Measurements from ENCODE around the gene AARS1.

Gene AARS1

DNA sequence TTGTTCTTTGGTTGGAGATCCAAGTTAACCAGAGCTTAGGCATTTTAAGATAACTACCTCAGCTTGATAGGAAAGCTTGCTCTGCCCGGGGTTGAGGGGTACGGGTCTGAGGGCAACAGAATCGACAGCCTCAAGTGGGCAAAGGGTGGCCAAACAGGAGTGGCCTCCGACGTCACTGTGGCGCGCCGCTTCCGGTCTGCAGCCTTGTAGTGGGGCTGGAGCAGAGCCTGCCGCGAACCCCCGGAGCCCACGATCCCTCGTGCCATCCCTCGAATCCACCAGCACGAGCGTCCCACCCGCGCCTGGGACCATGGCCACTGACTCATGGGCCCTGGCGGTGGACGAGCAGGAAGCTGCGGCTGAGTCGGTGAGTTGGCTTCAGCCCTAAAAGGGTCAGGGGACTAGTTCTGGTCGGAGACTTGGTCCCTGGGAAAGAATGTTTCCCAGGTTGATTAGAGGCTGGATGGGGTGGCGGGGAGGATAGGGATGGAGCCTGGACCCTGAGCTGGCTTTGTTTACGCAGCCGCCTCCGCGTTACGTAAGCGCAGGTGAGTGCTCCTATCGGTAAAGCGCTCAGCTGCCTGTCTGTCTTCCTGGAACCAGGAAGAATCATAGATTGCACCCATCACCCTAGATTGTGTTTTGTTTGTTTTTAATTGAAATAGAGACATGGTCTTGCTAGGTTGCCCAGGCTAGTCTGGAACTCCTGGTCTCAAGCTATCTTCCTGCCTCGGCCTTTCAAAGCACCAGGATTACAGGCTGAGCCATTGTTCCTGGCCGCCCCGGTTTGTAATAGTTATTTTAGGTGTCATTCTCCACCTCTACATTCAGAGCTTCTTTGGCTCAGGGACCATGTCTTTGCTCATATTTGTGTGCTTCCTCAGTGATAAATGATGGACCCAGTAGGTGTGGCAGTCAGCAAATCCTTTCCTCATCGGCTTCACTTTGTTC is 10.0 kb upstream of the AARS1 start, which contains the start of gene DDX19B (continued):
- TF ChIP-seq ZNF610 (tag by site-specific recombination; IDR thresholded peaks at IDR 0.05; ENCODE audit: borderline replicate concordance) (no peak), ZNF214 (tag by site-specific recombination; IDR thresholded peaks at IDR 0.05; ENCODE audit: borderline replicate concordance) (no peak), KLF7 (tag by site-specific recombination; IDR thresholded peaks at IDR 0.05; ENCODE audit: borderline replicate concordance) (no peak), ZFHX2 (tag by site-specific recombination; conservative IDR thresholded peaks at IDR 0.05) (no peak), KLF8 (tag by site-specific recombination; IDR thresholded peaks at IDR 0.05) (no peak), HOXC10 (CRISPR knock-in tag; IDR thresholded peaks at IDR 0.05) (no peak), ZNF777 (tag by site-specific recombination; IDR thresholded peaks at IDR 0.05; ENCODE audit: borderline replicate concordance) (no peak), MEIS1 (CRISPR knock-in tag; IDR thresholded peaks at IDR 0.05; ENCODE audit: borderline replicate concordance) (no peak), ZIC2 (tag by site-specific recombination; IDR thresholded peaks at IDR 0.05) (no peak), OSR2 (tag by site-specific recombination; IDR thresholded peaks at IDR 0.05) (no peak), ZNF785 (tag by site-specific recombination; IDR thresholded peaks at IDR 0.05) (peak; percentile 73), ZNF391 (tag by site-specific recombination; IDR thresholded peaks at IDR 0.05; ENCODE audit: borderline replicate concordance, low read depth) (no peak), GLI4 (tag by site-specific recombination; IDR thresholded peaks at IDR 0.05) (no peak), ZNF791 (tag by site-specific recombination; IDR thresholded peaks at IDR 0.05) (no peak), ZSCAN23 (tag by site-specific recombination; IDR thresholded peaks at IDR 0.05) (no peak), ZNF23 (tag by site-specific recombination; IDR thresholded peaks at IDR 0.05; ENCODE audit: borderline replicate concordance) (no peak), ZNF654 (tag by site-specific recombination; IDR thresholded peaks at IDR 0.05; ENCODE audit: low read depth) (no peak), ZNF76 (tag by site-specific recombination; IDR thresholded peaks at IDR 0.05; ENCODE audit: borderline replicate concordance, low read depth) (peak; percentile 66), KLF1 (tag by site-specific recombination; IDR thresholded peaks at IDR 0.05) (no peak), BCL11B (tag by site-specific recombination; IDR thresholded peaks at IDR 0.05; ENCODE audit: low read depth) (no peak), ZNF138 (tag by site-specific recombination; IDR thresholded peaks at IDR 0.05; ENCODE audit: borderline replicate concordance) (no peak)
- TF ChIP-seq, protein P1, sequence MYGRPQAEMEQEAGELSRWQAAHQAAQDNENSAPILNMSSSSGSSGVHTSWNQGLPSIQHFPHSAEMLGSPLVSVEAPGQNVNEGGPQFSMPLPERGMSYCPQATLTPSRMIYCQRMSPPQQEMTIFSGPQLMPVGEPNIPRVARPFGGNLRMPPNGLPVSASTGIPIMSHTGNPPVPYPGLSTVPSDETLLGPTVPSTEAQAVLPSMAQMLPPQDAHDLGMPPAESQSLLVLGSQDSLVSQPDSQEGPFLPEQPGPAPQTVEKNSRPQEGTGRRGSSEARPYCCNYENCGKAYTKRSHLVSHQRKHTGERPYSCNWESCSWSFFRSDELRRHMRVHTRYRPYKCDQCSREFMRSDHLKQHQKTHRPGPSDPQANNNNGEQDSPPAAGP (tag by site-specific recombination; IDR thresholded peaks at IDR 0.05): peak; percentile 47; the same call in 1 of the 2 replicates
- TF ChIP-seq, protein P2, sequence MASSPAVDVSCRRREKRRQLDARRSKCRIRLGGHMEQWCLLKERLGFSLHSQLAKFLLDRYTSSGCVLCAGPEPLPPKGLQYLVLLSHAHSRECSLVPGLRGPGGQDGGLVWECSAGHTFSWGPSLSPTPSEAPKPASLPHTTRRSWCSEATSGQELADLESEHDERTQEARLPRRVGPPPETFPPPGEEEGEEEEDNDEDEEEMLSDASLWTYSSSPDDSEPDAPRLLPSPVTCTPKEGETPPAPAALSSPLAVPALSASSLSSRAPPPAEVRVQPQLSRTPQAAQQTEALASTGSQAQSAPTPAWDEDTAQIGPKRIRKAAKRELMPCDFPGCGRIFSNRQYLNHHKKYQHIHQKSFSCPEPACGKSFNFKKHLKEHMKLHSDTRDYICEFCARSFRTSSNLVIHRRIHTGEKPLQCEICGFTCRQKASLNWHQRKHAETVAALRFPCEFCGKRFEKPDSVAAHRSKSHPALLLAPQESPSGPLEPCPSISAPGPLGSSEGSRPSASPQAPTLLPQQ (tag by site-specific recombination; IDR thresholded peaks at IDR 0.05): no peak
- TF ChIP-seq, protein P3, sequence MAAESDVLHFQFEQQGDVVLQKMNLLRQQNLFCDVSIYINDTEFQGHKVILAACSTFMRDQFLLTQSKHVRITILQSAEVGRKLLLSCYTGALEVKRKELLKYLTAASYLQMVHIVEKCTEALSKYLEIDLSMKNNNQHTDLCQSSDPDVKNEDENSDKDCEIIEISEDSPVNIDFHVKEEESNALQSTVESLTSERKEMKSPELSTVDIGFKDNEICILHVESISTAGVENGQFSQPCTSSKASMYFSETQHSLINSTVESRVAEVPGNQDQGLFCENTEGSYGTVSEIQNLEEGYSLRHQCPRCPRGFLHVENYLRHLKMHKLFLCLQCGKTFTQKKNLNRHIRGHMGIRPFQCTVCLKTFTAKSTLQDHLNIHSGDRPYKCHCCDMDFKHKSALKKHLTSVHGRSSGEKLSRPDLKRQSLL (tag by site-specific recombination; IDR thresholded peaks at IDR 0.05): no peak
- TF ChIP-seq, protein P4, sequence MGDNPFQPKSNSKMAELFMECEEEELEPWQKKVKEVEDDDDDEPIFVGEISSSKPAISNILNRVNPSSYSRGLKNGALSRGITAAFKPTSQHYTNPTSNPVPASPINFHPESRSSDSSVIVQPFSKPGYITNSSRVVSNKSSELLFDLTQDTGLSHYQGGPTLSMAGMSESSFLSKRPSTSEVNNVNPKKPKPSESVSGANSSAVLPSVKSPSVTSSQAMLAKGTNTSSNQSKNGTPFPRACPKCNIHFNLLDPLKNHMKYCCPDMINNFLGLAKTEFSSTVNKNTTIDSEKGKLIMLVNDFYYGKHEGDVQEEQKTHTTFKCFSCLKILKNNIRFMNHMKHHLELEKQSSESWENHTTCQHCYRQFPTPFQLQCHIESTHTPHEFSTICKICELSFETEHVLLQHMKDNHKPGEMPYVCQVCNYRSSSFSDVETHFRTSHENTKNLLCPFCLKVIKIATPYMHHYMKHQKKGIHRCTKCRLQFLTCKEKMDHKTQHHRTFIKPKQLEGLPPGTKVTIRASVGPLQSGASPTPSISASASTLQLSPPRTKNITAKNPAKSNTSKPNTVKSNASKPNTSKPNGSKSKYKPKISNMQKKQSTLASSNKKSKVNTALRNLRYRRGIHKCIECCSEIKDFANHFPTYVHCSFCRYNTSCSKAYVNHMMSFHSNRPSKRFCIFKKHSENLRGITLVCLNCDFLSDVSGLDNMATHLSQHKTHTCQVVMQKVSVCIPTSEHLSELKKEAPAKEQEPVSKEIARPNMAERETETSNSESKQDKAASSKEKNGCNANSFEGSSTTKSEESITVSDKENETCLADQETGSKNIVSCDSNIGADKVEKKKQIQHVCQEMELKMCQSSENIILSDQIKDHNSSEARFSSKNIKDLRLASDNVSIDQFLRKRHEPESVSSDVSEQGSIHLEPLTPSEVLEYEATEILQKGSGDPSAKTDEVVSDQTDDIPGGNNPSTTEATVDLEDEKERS (tag by site-specific recombination; IDR thresholded peaks at IDR 0.05): no peak
- TF ChIP-seq, protein P5, sequence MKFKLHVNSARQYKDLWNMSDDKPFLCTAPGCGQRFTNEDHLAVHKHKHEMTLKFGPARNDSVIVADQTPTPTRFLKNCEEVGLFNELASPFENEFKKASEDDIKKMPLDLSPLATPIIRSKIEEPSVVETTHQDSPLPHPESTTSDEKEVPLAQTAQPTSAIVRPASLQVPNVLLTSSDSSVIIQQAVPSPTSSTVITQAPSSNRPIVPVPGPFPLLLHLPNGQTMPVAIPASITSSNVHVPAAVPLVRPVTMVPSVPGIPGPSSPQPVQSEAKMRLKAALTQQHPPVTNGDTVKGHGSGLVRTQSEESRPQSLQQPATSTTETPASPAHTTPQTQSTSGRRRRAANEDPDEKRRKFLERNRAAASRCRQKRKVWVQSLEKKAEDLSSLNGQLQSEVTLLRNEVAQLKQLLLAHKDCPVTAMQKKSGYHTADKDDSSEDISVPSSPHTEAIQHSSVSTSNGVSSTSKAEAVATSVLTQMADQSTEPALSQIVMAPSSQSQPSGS (tag by site-specific recombination; IDR thresholded peaks at IDR 0.05; ENCODE audit: low read depth): no peak
- TF ChIP-seq, protein P6, sequence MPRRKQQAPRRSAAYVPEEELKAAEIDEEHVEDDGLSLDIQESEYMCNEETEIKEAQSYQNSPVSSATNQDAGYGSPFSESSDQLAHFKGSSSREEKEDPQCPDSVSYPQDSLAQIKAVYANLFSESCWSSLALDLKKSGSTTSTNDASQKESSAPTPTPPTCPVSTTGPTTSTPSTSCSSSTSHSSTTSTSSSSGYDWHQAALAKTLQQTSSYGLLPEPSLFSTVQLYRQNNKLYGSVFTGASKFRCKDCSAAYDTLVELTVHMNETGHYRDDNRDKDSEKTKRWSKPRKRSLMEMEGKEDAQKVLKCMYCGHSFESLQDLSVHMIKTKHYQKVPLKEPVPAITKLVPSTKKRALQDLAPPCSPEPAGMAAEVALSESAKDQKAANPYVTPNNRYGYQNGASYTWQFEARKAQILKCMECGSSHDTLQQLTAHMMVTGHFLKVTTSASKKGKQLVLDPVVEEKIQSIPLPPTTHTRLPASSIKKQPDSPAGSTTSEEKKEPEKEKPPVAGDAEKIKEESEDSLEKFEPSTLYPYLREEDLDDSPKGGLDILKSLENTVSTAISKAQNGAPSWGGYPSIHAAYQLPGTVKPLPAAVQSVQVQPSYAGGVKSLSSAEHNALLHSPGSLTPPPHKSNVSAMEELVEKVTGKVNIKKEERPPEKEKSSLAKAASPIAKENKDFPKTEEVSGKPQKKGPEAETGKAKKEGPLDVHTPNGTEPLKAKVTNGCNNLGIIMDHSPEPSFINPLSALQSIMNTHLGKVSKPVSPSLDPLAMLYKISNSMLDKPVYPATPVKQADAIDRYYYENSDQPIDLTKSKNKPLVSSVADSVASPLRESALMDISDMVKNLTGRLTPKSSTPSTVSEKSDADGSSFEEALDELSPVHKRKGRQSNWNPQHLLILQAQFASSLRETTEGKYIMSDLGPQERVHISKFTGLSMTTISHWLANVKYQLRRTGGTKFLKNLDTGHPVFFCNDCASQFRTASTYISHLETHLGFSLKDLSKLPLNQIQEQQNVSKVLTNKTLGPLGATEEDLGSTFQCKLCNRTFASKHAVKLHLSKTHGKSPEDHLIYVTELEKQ (tag by site-specific recombination; IDR thresholded peaks at IDR 0.05; ENCODE audit: borderline replicate concordance): no peak

All from HEK293 (cell line).